Measurements from ENCODE around the gene VPS13A.

DNA sequence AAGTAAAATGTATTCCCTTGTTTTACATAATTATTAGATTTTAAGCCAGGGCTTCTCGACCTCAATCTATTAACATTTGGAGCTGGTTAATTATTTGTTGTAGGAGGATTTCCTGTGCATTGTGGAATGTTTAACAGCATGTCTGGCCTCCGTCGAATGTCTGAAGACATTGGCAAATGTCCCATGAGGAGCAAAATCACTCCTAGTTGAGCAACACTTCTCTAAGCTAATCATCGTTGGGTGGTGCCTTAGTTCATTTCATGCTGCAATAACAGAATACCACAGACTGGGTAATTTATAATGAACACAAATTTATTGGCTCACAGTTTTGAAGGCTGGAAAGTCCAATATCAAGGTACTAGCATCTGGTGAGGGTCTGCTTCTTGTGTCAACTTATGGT, 13.4 kb upstream of the VPS13A start:
- TF ChIP-seq SUZ12 (IDR thresholded peaks at IDR 0.05; ENCODE audit: extremely low read depth, insufficient read depth, insufficient read length) = no peak
- TF ChIP-seq YY1 (IDR thresholded peaks at IDR 0.05; ENCODE audit: insufficient read depth, insufficient read length) = no peak

All from NT2/D1 (cell line).